OCI-LY7 (cell line): Measurements from ENCODE around the gene EEF1A2. TPM values are rescaled to one million over a fixed set of nuclear protein-coding genes. Genes with fewer than 3 reads are reported as not detected.

ENCODE experiments used
- BruUV-seq: library from RNA; stranded (reverse); fragments of 400-500 nt; replicated peaks from 2 replicates; lab custom pipeline; 2021; lab: Mats Ljungman, UMichigan
- CTCF ChIA-PET: fragments of 300-600 bp; sonication (Branson Sonifier 250); formaldehyde crosslinking; loops from one replicate; lab custom pipeline; 2022; ENCODE audit warnings: antibody characterized with exemption; ENCODE audit not compliant: unreplicated experiment; lab: Charles Lee
- POLR2A ChIA-PET: fragments of 300-600 bp; sonication (Branson Sonifier 250); formaldehyde crosslinking; loops from one replicate; lab custom pipeline; 2022; ENCODE audit warnings: antibody characterized with exemption; lab: Charles Lee
- DNase-seq: peaks from one replicate; pipeline ENCODE4 v3.0.0-alpha.2; 2015; ENCODE audit warnings: low spot score
- H2AFZ ChIP-seq: fragments of 200-600 bp; sonication (generic), shearing (Covaris generic); 2 replicates; pipeline ENCODE4 v1.6.1; 2014; ENCODE audit warnings: mild to moderate bottlenecking, antibody characterized with exemption, low read length, moderate library complexity
- H3K27ac ChIP-seq: fragments of 200-600 bp; sonication (generic); 2 replicates; pipeline ENCODE4 v1.5.1; 2014; ENCODE audit warnings: mixed run types, low read depth, mild to moderate bottlenecking, moderate library complexity, low read length, inconsistent platforms; ENCODE audit not compliant: poor library complexity, severe bottlenecking
- H3K36me3 ChIP-seq: fragments of 200-600 bp; sonication (generic); 2 replicates; pipeline ENCODE4 v1.6.1; 2014; ENCODE audit warnings: mild to moderate bottlenecking, antibody characterized with exemption, low read length, moderate library complexity, mixed read lengths; ENCODE audit not compliant: insufficient read depth
- H3K4me1 ChIP-seq: fragments of 200-600 bp; sonication (generic); 2 replicates; pipeline ENCODE4 v1.5.1; 2014; ENCODE audit warnings: mild to moderate bottlenecking, low read length; ENCODE audit not compliant: insufficient read depth, poor library complexity, severe bottlenecking
- H3K4me2 ChIP-seq: fragments of 200-600 bp; sonication (generic); 2 replicates; pipeline ENCODE4 v1.6.1; 2014; ENCODE audit warnings: mild to moderate bottlenecking, low read length
- H3K4me3 ChIP-seq: fragments of 200-600 bp; sonication (generic); 2 replicates; pipeline ENCODE4 v1.5.1; 2014; ENCODE audit warnings: mild to moderate bottlenecking, low read depth, low read length; ENCODE audit not compliant: poor library complexity, severe bottlenecking
- H3K79me2 ChIP-seq: fragments of 200-600 bp; sonication (generic); 2 replicates; pipeline ENCODE4 v1.6.1; 2016; ENCODE audit warnings: low read depth, mild to moderate bottlenecking, low read length, moderate library complexity, mixed read lengths; ENCODE audit not compliant: insufficient read depth
- H3K9me2 ChIP-seq: fragments of 200-600 bp; sonication (generic); 2 replicates; pipeline ENCODE4 v1.6.1; 2016; ENCODE audit warnings: mild to moderate bottlenecking, low read length, mixed read lengths; ENCODE audit not compliant: insufficient read depth
- H3K9me3 ChIP-seq: fragments of 200-600 bp; sonication (generic); 2 replicates; pipeline ENCODE4 v1.6.1; 2014; ENCODE audit warnings: mild to moderate bottlenecking, mixed run types, low read length, mixed read lengths
- H4K20me1 ChIP-seq: fragments of 200-600 bp; sonication (generic); 2 replicates; pipeline ENCODE4 v1.6.1; 2014; ENCODE audit warnings: mild to moderate bottlenecking, antibody characterized with exemption, low read length, moderate library complexity, mixed read lengths; ENCODE audit not compliant: insufficient read depth
- EZH2phosphoT487 ChIP-seq: fragments of 200-600 bp; sonication (generic); IDR thresholded peaks from 2 replicates; pipeline ENCODE4 v1.6.1; 2018; ENCODE audit warnings: low read depth, borderline replicate concordance, mild to moderate bottlenecking, mixed run types, antibody characterized with exemption, low read length, moderate library complexity, mixed read lengths
- intact Hi-C: fragments of 100-400 bp; cut with micrococcal nuclease; formaldehyde crosslinking; loops from one replicate; pipeline ENCODE4 v1.10.0; 2022; ENCODE audit not compliant: unreplicated experiment
- total RNA-seq, 2 experiments: library from RNA; depleted of rRNA in 1 of 2; stranded (reverse); fragments of >200 nt in 1 of 2; shearing (Covaris generic) in 1 of 2; gene quantifications; 2 replicates each; pipeline ENCODE4 v1.2.3, GENCODE V29; 2014 to 2022
- TF ChIP-seq, protein P1 (sequence below): fragments of 200-600 bp; sonication (generic); conservative IDR thresholded peaks from 2 replicates; pipeline ENCODE4 v1.5.1; 2014; ENCODE audit warnings: mild to moderate bottlenecking, antibody characterized with exemption, low read length, moderate library complexity, mixed read lengths

Gene EEF1A2
- total RNA-seq, 2 experiments from 2014 or later: 0.22 TPM; not detected in 1

DNA sequence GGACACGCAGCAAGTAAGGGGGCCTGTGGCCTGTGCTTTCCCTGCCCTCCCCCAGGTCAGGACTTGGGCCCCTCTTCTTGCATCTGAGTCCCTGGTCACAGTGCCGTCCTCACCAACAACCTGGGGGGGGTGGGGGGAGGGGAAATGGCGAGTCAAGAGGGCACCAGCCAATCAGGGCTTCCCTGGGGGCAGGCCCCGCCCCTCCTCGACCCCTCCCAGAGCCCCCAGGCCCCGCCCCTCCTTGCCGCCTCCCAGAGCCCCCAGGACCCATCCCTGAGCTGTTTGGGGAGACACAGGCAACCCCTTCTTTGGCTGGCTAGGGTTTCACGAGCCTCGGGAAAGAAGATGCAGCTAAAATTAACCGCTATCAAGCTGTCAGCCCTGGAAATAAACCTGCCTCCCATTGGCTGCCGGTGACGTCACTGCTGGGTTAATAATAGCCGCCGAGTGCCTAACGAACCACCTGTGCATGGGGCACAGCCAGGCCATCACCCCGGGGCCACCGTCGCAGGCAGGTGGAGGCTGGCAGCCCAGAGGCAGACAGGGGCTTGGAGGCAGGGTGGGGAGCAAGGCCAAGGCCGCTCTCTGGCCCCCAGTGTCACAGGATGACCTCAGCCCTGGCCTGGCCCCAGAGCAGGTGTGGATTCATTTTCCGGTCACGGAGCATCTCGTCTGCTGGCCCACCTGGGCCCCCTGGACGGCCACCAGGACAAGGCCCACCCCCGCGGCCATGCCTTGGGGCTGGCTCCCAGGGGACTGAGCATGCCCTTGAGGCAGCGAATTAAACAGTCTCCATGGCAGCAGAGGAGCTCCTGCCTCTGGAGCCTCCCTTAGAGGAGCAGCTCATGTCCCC lies 3.2 kb upstream of the EEF1A2 start:
- BruUV-seq: no TSS peak
- peak; percentile 70 for DNase-seq
- POLR2A ChIA-PET: interaction anchor here (0.5 kb wide), 1 partner anchor 379 kb away, joined by 6 read pairs; no protein-coding TSS in a partner anchor

DNA sequence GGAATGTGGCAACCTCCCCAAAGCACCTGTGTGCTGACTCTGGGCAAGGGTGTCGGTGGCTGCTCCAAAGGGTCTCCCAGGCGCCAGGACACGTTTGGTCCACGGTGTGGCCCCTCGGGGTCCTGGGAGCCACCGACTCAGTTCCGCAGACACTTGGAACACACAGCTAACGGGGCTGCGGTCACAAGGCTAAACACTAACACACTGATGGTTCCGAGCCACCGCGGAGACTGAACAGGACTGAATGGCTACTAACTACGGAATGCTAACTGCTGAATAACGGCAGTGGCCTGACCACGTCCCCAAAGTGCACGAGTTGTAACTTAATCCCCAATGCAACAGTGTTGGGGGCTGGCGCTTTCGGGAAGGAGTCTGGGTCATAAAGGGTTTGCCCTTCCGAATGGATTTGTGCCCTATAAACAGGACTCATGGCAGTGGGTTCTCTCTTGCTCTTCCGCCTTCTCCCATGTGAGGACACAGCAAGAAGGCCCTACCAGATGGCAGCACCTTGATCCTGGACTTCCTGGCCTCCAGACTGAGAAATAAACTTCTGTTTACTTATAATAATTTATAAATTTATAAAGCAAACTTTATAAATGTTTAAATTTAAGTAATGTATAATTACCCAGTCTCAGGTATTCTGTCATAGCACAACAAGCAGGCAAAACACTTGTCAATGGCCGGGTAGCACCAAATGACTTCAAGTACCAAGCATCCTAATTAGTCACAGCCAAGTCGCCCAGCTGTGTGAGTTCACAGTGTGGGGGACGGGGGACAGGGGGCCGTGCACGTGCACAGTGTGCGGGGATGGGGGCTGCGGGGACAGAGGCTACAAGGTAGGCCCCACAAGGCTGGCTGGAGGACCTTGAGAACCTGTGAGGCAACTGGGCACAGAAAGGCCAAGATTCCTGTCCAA lies 2.3 kb upstream of the EEF1A2 start:
- Histone ChIP-seq H2AFZ (peak overlapping the region; percentile 11; the same call in 1 of the 2 replicates), H3K4me3 (no peak overlapping the region), H3K79me2 (no peaks in the 10 kb centered on the region), H3K27ac (no peak overlapping the region), H3K4me2 (peak overlapping the region; percentile 49), H3K4me1 (peaks cover 14% of the 10 kb centered on the region), H3K9me2 (no peaks in the 10 kb centered on the region), H4K20me1 (no peaks in the 10 kb centered on the region), H3K36me3 (no peaks in the 10 kb centered on the region), H3K9me3 (no peaks in the 10 kb centered on the region)
- BruUV-seq: no TSS peak
- no peak for DNase-seq
- intact Hi-C loops: no loop called here
- TF ChIP-seq, protein P1, sequence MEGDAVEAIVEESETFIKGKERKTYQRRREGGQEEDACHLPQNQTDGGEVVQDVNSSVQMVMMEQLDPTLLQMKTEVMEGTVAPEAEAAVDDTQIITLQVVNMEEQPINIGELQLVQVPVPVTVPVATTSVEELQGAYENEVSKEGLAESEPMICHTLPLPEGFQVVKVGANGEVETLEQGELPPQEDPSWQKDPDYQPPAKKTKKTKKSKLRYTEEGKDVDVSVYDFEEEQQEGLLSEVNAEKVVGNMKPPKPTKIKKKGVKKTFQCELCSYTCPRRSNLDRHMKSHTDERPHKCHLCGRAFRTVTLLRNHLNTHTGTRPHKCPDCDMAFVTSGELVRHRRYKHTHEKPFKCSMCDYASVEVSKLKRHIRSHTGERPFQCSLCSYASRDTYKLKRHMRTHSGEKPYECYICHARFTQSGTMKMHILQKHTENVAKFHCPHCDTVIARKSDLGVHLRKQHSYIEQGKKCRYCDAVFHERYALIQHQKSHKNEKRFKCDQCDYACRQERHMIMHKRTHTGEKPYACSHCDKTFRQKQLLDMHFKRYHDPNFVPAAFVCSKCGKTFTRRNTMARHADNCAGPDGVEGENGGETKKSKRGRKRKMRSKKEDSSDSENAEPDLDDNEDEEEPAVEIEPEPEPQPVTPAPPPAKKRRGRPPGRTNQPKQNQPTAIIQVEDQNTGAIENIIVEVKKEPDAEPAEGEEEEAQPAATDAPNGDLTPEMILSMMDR: no peak
- no peak for TF ChIP-seq EZH2phosphoT487
- CTCF ChIA-PET: interaction anchor here (0.6 kb wide), 1 partner anchor 709 kb away, joined by 3 read pairs; no protein-coding TSS in a partner anchor
- POLR2A ChIA-PET: no interaction called here

More for the DNA sequence above, 3.2 kb upstream of the EEF1A2 start:
- peak overlapping the region; percentile 49 for H3K4me2 ChIP-seq
- peak overlapping the region; percentile 37 for H3K4me3 ChIP-seq
- H3K36me3 ChIP-seq: no peaks in the 10 kb centered on the region
- no peak overlapping the region for H3K27ac ChIP-seq
- no peak for TF ChIP-seq EZH2phosphoT487
- TF ChIP-seq, protein P1: no peak
- H3K79me2 ChIP-seq: no peaks in the 10 kb centered on the region
- H3K4me1 ChIP-seq: peaks cover 14% of the 10 kb centered on the region
- CTCF ChIA-PET: interaction anchor here (0.5 to 0.7 kb wide), 2 partner anchors 140 to 327 kb away, joined by 3 to 7 read pairs; no protein-coding TSS in a partner anchor
- no peaks in the 10 kb centered on the region for H3K9me3 ChIP-seq
- H4K20me1 ChIP-seq: no peaks in the 10 kb centered on the region
- intact Hi-C loops: no loop called here
- peak overlapping the region; percentile 11; the same call in 1 of the 2 replicates for H2AFZ ChIP-seq
- no peaks in the 10 kb centered on the region for H3K9me2 ChIP-seq
